NCI-H146 treated with DMSO at 0.1 percent for 48 hours (cell line): ENCODE measurements around the gene ANGEL1.

ENCODE experiments used
- DNase-seq: peaks from one replicate; lab custom pipeline; 2025; ENCODE audit not compliant: unreplicated experiment; lab: John Stamatoyannopoulos, UW

ANGEL1 gene, protein sequence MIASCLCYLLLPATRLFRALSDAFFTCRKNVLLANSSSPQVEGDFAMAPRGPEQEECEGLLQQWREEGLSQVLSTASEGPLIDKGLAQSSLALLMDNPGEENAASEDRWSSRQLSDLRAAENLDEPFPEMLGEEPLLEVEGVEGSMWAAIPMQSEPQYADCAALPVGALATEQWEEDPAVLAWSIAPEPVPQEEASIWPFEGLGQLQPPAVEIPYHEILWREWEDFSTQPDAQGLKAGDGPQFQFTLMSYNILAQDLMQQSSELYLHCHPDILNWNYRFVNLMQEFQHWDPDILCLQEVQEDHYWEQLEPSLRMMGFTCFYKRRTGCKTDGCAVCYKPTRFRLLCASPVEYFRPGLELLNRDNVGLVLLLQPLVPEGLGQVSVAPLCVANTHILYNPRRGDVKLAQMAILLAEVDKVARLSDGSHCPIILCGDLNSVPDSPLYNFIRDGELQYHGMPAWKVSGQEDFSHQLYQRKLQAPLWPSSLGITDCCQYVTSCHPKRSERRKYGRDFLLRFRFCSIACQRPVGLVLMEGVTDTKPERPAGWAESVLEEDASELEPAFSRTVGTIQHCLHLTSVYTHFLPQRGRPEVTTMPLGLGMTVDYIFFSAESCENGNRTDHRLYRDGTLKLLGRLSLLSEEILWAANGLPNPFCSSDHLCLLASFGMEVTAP

DNA sequence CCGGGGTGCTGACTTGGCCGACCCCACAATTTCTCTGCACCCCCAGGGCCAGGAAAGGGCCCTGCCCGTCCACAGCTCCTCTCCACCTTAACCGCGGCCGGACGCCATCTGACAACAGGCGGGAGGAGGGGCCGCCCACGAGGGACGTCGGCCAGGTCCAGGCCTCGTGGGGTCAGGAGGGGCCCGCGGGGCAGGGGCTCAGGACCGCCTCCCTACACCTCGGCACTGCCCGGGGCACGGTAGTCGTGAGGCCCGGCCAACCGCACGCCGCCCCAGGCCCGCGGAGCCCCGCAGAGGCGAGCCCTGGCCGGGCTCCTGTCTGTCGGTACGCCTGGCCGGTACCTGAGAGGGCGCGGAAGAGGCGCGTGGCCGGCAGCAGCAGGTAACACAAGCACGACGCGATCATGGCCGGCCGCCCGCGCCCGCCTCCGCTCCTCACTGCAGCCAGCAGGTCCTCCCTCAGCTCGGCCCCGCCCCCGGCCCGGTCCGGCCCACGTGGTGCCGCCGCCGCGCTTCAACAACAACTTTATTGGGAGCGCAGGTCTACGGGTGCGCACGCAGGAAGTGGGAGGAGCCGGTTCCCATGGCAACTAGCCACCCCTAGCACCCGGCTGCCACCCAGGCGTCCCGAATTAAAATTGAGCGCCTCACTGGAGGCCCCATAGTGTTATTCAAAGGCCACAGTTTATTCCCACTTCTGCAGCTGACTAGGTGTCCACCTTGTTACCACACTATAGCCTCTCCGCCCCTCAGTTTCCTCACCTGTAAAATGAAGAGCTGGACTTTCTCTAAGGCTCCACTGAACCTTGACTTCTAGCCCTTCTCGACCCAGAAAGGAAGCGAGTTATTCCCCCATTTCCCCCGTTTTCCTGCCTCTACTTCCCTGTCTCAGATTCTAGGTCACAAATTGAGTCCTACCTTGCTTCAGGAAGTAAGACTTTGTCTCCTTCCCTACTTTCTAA lies at the start of gene ANGEL1:
TSS of gene ANGEL1 (minus strand) at position 461 of the 962 bp plus-strand sequence. CDS start at position 406, 55 bp downstream.
- peak; percentile 75 for DNase-seq

DNA sequence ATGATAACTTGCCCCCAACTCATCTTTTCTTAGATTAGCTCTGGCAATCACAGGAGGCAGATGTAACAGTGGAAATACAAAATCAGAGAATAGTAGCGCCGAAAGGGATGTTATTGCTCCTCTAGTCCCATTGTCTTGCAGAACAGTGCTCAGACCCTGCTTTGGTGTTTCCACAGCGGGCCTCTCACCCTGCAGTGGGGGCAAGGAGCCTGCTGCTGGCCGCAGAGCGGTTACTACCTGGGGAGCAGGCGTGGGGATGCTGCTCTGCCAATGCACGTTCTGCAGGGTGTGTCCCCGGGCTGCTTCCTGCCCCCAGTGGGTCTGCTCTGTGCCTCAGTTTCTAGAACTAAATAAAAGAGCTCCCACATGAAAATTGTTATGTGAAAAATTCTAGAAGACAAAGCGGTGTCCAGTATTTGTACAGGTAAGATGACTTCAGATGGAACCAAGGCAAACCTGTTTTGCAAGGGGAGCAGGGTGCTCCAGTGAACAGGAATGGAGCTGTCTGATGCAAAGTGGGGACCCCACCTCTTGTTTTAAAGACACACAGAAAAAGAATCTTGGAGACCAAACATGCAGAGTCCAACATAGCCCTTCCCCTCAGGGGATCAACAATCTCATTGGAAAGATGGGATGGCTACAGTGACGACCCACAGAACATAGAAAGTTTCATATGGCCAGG lies 49.0 kb upstream of the ANGEL1 start:
- no peak for DNase-seq

DNA sequence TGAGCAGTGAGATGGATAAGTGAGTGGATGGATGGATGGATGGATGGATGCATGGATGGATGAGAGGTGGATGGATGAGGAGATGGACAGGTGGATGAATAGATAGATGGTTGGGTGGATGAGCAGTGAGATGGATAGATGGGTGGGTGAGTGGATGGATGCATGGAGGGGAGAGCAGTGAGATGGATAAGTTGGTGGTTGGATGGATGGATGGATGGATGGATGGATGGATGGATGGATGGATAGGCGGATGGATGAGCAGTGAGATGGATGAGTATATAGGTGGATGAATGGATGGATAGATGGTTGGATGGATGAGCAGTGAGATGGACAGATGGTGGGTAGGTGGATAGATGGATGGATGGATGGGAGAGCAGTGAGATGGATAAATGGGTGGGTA lies 44.1 kb upstream of the ANGEL1 start:
- no peak for DNase-seq

DNA sequence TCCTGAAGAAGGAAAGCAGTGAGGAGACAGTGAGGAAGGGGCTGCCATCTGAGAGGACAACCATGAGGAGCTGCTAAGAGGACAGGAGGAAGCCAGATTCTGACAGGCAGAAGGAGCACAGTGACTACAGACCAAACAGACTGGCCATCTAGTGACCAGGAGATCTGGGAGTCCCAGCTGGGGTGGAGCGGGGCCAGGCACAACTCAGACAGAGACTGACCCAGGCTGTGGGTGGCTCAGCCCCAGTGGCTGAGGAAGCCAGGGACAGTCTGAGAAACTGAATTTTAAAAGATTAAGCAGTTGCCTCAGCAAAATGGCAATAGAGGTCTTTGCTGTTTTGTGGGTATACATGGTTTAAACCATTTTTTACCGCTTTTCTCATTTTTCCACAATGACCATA lies 42.4 kb upstream of the ANGEL1 start:
- no peak for DNase-seq

DNA sequence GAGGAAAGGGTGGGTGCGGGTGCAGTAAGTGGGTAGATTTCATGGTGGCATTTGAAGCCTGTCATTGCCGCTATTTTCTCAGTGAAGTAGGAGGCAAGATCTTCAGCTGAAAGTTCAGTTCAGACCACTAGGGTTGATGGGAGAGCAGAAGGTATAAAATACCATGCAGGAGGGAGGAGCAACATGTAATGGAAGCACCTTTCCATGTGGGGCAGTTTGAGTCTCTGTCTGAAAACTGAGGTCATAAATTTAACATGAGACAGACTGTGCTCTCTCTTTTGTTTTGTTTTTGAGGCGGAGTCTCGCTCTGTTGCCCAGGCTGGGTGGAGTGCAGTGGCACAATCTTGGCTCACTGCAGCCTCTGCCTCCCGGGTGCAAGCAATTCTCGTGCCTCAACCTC lies 36.2 kb upstream of the ANGEL1 start:
- DNase-seq = no peak

DNA sequence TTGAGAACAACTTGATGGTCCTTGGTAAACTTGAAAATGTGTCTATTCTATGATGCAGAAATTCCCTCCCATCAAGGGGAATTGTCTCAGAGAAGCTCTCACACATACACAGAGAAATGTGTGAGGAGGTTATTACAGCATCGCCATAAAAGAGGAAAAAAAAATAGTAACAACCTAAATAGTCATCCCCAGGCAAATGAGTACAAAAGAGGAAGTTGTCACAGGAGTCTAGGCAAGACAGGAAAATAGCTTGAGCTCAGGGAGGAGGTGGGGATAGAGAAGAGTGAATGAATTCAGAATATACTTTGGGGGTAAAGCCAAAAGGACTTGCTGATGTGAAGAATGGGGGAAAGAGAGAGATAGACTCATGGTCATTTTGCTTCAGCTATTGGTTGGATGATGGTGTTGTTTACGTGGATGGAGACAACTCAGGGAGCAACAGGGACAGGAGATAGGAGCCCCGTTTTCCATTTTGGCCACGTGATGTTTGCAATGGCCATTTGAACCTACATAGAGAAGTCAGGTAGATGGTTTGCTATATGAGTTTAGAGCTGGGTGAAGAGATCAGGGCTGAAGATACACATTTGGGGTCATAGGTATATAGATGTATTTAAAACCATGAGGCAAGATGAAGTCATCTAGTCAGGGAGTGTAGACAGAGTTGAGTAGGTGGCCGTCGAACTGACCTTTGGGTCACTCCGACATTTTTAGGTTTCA lies 33.8 kb upstream of the ANGEL1 start:
- DNase-seq = no peak

DNA sequence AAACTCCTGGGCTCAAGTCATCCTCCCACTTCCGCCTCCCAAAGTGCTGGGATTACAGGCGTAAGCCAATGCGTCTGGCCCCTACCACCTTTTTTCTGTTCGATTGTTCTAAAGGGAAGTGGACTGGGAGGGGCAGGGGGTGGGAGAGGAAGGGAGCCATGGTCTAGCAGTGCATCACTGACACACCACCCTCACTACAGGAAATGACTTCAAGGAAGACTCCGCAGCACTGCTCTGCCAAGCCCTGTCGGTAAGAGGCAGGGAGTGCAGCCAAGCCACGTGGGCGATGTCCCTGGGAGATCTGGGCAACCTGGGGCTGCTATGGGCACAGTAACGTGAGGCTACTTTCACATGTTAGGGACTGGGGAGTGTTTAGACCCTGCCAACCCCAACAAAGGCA lies 31.5 kb upstream of the ANGEL1 start:
- DNase-seq = peak; percentile 38

DNA sequence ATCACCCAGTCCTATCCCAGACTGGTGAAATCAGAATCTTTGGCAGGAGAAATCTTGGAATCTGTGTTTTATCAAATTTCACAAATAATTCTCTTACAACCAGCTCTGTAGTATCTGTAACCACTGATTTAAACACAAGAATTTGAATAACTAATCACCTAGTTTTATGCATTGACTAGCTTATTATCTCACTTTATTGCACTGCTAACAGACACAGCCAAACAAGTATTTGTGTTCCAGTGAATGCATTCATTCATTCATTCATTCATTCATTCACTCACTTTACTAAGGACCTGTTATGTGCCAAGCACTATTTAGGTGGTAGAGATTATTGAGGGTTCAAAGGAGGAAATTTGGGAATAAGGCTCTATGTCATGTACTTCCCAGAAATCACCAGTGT lies 29.7 kb upstream of the ANGEL1 start:
- no peak for DNase-seq

DNA sequence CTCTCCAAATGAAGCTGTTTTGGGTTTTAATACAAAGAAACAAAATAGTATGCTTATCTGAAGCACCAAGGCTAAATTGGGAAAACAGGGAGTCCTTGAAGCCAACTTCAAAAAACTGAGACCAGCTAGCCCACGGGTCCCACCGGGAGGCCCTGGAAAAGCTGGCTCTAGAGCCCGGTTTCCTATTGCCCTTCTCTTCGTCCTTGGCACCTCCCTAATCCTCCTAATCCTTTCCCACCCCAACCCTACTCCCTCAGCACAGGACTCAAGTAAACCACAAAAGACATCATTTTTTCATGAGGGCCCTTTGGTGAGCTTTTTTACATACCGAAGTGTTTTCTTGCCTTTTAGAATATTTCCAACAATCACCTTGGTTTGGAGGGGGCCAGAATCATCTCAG lies 24.8 kb upstream of the ANGEL1 start:
- DNase-seq = no peak

DNA sequence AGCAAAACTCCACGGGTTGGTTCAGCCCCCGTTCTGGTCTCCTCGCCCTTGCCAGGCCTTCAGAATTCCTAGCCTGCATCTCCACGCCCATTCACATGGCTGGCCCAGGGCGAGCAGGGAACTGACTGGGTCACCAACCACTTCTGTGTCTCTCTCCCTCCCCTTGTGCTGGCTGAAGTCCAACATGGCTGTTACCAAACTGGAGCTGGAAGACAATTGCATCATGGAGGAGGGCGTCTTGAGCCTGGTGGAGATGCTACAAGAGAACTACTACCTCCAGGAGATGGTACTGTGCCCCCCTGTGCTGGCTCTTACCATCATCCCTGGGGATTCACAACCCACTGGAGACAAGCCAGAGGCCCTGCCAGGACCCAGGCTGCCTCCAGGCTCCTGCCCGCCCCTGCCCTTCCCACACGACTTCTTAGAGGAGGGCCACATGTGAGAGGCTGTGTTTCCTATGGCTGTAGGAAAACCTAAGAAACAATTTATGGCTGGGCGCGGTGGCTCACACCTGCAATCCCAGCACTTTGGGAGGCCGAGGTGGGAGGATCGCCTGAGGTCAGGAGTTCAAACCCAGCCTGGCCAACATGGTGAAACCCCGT lies 23.4 kb upstream of the ANGEL1 start:
- no peak for DNase-seq

DNA sequence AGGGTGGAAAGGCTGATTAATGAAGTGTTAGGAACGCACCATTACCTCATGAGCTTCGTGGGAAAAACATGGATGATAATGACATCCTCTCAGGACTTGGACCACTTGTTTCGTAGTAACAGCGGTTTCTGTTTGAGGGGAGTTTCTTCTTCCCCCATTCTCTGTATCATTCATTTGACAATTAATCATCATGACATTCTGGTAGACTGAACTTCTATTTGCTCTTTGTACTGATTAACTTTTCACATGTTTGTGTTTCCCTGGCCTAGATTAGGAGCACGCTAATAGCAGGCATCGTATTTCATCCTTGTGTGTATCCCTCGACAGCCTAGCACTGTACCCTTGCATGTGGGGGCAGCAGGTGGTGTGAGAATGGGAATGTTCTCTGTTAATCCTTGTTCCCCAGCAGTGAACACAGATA lies 21.6 kb upstream of the ANGEL1 start:
- DNase-seq = no peak

DNA sequence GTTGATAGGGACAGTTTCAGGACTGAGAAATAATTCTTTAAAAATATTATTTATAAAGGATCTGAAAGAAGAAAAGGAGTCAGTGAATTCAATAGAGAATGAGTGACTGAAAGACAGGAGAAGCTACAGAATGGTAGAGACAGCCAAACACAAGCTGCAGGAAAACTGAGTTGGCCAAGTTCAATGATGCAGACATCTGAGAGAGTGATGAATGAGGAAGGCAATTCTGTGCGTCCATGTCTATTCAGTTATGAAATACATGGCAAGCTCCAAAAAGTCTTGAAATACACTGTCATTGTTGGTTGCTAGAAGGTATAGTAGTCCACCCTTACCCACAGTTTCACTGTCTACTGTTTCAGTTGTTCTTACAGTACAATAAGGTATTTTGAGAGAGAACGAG lies 20.3 kb upstream of the ANGEL1 start:
- no peak for DNase-seq

DNA sequence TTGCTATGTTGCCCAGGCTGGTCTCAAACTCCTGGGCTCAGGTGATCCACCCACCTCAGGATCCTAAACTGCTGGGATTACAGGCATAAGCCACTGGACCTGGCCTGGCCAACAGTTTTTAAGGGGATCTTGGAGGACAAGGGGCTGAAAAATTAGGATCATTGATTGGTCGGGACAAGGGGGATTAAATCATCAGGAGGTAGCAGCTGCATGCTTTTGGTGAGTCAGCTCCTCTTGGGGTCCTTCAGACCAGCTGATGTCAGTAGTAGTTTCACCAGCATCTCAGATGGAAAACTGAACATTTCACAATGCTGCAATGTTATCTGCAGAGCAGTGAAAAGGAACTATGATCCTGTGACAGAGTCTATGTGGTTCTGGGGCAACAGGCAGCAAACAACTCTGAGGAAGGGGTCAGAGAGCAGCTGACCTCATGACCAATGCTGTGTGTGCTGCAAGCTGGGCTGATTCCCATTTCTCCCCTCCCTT lies 19.9 kb upstream of the ANGEL1 start:
- no peak for DNase-seq

DNA sequence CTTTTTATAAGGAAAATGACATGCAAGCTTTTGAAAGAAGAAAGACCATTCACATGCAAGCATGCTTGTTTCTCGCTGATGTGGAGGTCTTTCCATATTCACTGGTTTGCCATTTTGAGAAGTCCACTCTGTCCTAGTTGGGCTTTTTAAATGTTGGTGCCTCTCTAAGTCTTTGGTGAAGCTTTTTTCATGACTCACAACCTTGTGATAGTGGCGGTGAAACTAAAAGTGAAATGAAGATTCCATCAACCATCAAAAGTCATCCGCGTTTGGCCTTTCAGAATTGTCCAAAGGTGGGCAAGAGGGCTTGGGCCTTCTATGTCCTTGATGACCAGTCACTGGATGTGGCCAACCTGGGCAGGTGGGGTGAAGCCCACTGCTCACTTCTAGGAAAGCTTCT lies 17.9 kb upstream of the ANGEL1 start:
- DNase-seq = no peak

DNA sequence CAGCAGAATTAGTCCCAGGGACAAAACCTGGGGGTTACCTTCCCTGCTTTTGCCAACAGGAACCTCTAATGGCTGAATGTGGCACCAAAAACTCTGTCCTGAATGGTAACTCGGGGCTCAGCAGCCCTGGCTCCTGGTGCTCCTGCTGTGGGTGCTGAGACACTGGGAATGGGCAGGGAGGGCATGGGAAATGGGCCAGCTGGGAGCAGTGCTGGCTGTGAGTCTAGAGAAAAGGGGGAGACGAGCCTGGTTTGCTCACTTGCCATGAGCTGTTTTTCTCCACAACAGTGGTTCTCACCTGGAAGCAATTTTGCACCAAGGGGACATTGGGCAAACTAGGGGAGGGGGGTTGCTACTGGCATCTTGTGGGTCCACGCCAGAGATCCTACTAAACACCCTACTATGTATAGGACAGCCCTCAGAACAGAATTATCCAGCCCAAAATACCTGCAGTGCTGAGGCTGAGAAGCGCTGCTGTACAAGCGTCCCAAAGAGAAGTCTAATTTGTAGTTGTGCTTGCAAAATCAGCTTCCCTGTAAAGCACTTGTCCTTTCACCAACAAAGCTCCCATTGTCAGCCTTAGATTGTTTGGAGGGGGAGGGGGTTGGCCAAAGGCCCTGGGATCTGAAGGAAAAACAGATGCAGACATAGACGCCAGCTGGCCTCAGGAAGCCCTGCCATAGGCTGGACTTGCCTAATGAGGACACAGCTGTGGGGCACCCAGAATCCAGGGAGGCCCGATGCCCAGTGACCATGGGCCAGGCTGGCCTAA lies 17.2 kb upstream of the ANGEL1 start:
- DNase-seq = no peak

DNA sequence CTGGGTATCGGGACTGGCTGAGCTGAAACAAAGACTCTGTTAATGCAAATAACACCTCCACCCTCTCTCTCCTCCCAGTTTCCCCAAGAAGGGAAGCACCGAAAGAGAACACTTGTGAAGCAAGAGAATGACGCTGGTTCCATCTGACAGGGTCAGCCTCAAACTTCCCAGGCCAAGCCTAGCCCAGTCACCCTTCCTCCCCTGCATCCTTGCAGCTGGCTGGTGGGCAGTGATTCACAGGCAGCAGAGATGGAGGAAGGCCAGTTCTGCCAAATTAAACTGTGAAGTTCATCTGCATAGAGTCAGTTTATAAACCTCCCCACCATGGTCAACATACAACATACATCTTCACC lies 16.3 kb upstream of the ANGEL1 start:
- no peak for DNase-seq

DNA sequence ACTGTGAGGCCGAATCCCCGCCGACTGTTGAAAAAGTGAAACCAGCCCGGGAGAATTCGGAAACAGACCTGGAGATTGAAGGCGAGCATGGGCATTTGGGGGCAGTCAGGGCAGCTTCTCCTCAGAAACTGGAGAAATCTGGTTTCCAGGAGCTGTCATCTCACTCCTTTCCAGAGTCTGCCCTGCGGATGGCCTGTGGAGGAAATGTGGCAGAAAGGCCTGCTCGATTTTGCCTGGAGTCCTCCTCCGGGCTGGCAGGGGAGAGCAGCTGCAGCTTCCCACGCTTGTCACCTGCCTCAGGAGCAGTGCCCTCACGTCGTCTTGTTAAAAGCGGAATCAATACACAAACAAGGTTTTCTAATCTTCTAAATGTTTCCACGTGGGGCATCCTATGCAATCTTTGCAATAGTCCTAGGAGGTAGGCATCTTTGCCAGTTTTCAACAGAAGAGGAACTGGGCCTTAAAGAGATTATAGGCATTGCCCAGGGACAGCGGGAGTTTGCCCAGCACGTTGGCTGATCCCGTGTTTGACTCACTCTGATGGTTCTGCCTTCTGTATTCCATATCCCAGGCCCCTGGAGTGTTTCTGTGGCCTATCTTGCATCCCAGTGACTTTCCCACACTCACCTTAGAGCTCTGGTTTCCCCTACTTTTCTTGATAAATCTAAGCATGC lies 15.8 kb upstream of the ANGEL1 start:
- no peak for DNase-seq

DNA sequence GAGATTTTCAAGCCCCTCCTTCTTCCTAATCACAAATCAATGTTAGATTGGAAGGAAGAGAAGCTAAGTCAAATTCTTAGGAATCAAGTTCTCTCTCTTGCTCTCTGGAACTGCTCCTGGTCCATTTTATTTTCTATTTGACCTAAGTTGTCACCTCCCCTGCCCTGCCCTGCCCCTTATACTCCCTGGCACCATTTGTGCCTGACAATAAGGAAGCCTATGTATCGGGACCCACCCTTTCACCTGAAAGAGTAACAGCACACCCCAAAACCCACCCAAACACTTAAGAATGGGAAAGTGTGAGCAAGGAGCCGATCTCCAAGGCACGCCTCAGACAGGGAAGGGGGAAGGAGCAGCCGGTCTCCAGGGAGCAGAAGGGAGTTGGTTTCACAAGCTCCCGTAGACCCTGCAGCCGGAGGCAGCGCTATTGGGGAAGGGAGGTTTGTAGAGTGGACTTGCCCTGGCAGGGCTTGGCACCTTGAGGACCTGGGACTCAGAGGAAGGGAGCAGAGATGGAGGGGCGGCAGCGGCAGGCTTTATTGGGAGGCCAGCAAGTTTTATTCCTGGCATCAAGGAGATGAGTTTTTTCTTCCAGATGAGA lies 15.1 kb upstream of the ANGEL1 start:
- DNase-seq = no peak
